ENCODE results near the gene TLNRD1. TPM values are rescaled to one million over a fixed set of nuclear protein-coding genes. Genes with fewer than 3 reads are reported as not detected.
"Not testable (repeated sequence)": the region's sequence is repeated elsewhere in the genome, so short reads cannot be mapped to it uniquely, and the experiment has no call there.

TLNRD1 gene
- total RNA-seq (10 to 100 TPM; 11.5 to 33.0 (median 22.5) TPM), polyA plus RNA-seq (1 to 10 TPM; 2.2 to 4.8 TPM), total RNA-seq (20.6 reads per million, percentile 51 among the genes with 10 or more reads in this experiment)

- peaks cover 0 to 13% (median 0%) of the 10 kb centered on the region in 3 experiments for H3K36me3 ChIP-seq (ENCODE audit: control insufficient read depth in 2 of 3, insufficient read depth in 3 of 3, low read length in 3 of 3)
- peak; percentile 63 to 90 (median 79) for DNase-seq
- H3K4me1 ChIP-seq (ENCODE audit: control insufficient read depth in 2 of 2, insufficient read depth in 2 of 2, low read length in 2 of 2), result peaks cover 24 to 36% of the 10 kb centered on the region in 2 donors
- peak within 1 kb of the TSS; percentile 83 for H3K4me3 ChIP-seq (ENCODE audit: low read length)
- peaks cover 24 to 66% (median 56%) of the 10 kb centered on the region in 7 donors for H3K4me1 Mint-ChIP-seq
- peak within 1 kb of the TSS; percentile 94 to 98 (median 97) for H3K27ac Mint-ChIP-seq
- peak; percentile 81 for ATAC-seq
- peak within 1 kb of the TSS; percentile 91 to 99 (median 96) for H3K4me3 Mint-ChIP-seq
- peaks cover 0 to 35% (median 6%) of the 10 kb centered on the region in 5 donors for H3K36me3 Mint-ChIP-seq
- H3K9me3 Mint-ChIP-seq, result peaks cover 0 to 6% (median 3%) of the 10 kb centered on the region in 11 donors
- H3K9me3 ChIP-seq (ENCODE audit: control insufficient read depth in 2 of 3, low read length in 3 of 3), result no peaks in the 10 kb centered on the region
- ChIA-PET POLR2A (interaction anchor here (0.6 to 5.2 kb wide), 8 partner anchors 9 to 299 kb away, joined by 3 to 87 read pairs (median 6); partner anchors contain the start of gene MESD), CTCF (interaction anchor here (1.7 to 2.1 kb wide), 2 partner anchors 9 to 30 kb away, joined by 5 to 7 read pairs; no protein-coding TSS in a partner anchor)
- H3K27me3 Mint-ChIP-seq, result no peaks in the 10 kb centered on the region
- peak within 1 kb of the TSS; percentile 91 for H3K27ac ChIP-seq (ENCODE audit: low read depth, low read length)
- intact Hi-C loops (cut with micrococcal nuclease), result loop anchor here (1.0 to 10.0 kb wide), 14 partner anchors 11 to 1544 kb away; partner anchors contain the start of genes MESD (in 2 of the 2), MEX3B (in 2 of the 2), ABHD17C (in 1 of the 2) and RPS17 (in 1 of the 2)
- H3K27me3 ChIP-seq (ENCODE audit: control insufficient read depth in 2 of 2, insufficient read depth in 2 of 2, low read length in 2 of 2), result no peaks in the 10 kb centered on the region
These were observed at the start of gene TLNRD1 for GRCh38 chr15:81000624-81001151. Gene TLNRD1 (plus strand): TSS chr15:81000923. CDS start chr15:81002272, 1,349 bp downstream.

DNA sequence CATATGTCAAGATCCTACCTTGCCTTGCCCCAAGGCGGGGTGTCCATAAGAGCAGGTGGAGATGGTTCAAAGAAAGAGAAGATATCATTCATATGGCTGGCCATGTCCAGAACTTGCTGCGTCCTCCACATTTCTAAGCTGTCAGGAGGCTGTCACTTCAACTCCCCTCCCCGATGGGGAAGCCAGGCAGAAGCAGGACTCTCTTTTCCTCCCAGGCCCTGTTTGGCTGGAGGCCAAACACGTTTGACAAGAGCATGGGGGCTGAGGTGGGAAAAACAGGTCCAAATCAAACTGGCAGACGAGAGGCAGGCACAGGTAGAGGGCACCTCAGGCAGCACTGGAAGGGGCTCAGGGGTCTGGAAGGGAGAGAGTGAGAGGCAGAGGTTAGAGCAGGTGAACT, 48.8 kb upstream of the TLNRD1 start:
- CTCF ChIA-PET, result no interaction called here
- Histone ChIP-seq H3K27me3 (ENCODE audit: control insufficient read depth in 2 of 2, insufficient read depth in 2 of 2, low read length in 2 of 2) (no peaks in the 10 kb centered on the region), H3K4me1 (ENCODE audit: control insufficient read depth in 2 of 2, insufficient read depth in 2 of 2, low read length in 2 of 2) (no peaks in the 10 kb centered on the region), H3K36me3 (ENCODE audit: control insufficient read depth in 2 of 3, insufficient read depth in 3 of 3, low read length in 3 of 3) (peaks cover 5 to 73% (median 14%) of the 10 kb centered on the region in 3 experiments), H3K27ac (ENCODE audit: low read depth, low read length) (no peak overlapping the region), H3K4me3 (ENCODE audit: low read length) (no peak overlapping the region), H3K9me3 (ENCODE audit: control insufficient read depth in 2 of 3, low read length in 3 of 3) (no peaks in the 10 kb centered on the region)
- ATAC-seq (no peak), DNase-seq (no peak)
- no peak overlapping the region for H3K4me3 Mint-ChIP-seq
- peaks cover 0 to 7% (median 0%) of the 10 kb centered on the region in 7 donors for H3K4me1 Mint-ChIP-seq
- peaks cover 17 to 74% (median 55%) of the 10 kb centered on the region in 5 donors for H3K36me3 Mint-ChIP-seq
- no peaks in the 10 kb centered on the region for H3K27me3 Mint-ChIP-seq
- intact Hi-C loops (cut with micrococcal nuclease), result no loop called here
- H3K27ac Mint-ChIP-seq, result no peak overlapping the region
- POLR2A ChIA-PET, result no interaction called here
- H3K9me3 Mint-ChIP-seq, result no peaks in the 10 kb centered on the region

DNA sequence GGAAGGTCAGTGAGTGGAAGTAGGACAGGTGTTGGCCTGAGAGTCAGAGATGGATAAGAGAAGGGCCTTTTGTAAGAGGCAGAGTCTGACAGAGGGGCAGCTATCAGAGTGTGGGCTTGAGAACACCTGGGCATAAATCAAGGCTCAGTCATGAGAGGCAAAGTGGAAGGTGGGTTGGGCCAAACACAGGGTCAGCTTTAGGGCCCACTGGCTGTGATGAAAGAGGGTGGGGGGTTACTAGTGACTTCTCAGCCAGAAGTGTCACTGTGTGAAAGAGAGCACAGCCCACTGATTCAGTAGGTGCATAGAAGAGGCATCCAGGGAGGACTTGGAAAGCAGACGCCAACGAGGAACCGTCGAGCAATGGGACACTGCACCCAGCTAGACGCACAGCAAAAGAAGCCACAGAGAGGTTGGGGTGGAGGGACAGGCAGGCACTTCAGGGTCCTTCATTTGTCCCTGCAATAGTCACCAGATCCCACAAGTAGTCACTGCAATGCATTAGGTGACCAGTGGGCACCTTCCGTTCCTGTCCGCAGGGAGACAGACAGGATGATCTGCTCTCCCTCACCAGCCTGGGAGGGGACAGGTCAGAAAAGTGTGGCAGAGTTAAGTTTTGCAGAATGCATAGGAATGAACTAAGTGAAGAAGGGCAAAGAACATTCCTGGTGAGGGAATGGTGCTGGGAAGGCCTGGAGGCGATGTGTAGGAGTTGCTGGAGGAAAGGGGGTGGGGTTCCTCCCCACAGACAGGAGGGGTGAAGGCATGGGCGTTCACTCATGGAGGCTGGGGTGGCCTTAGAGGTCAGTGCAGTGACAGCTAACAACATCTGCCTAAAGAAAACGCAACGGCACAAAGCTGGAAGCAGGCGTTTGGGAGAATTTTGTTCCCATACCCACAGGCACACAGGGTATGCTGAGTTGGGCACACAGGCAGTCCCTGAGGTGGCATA, 47.4 kb upstream of the TLNRD1 start:
- Histone ChIP-seq H3K27ac (ENCODE audit: low read depth, low read length) (no peak overlapping the region), H3K36me3 (ENCODE audit: control insufficient read depth in 2 of 3, insufficient read depth in 3 of 3, low read length in 3 of 3) (peaks cover 0 to 61% (median 11%) of the 10 kb centered on the region in 3 experiments), H3K4me3 (ENCODE audit: low read length) (no peak overlapping the region), H3K4me1 (ENCODE audit: control insufficient read depth in 2 of 2, insufficient read depth in 2 of 2, low read length in 2 of 2) (no peaks in the 10 kb centered on the region), H3K27me3 (ENCODE audit: control insufficient read depth in 2 of 2, insufficient read depth in 2 of 2, low read length in 2 of 2) (no peaks in the 10 kb centered on the region), H3K9me3 (ENCODE audit: control insufficient read depth in 2 of 3, low read length in 3 of 3) (no peaks in the 10 kb centered on the region)
- Mint-ChIP-seq H3K36me3 (peaks cover 14 to 71% (median 48%) of the 10 kb centered on the region in 5 donors), H3K4me1 (peaks cover 0 to 13% (median 0%) of the 10 kb centered on the region in 7 donors), H3K27me3 (no peaks in the 10 kb centered on the region), H3K4me3 (no peak overlapping the region), H3K27ac (peak overlapping the region in 1 of 9 donors; percentile 49), H3K9me3 (no peaks in the 10 kb centered on the region)
- ChIA-PET POLR2A (no interaction called here), CTCF (interaction anchor here (0.6 to 1.0 kb wide), 2 partner anchors 17 to 497 kb away, joined by 3 to 5 read pairs; no protein-coding TSS in a partner anchor)
- ATAC-seq, result no peak
- intact Hi-C loops (cut with micrococcal nuclease), result no loop called here
- DNase-seq, result no peak

DNA sequence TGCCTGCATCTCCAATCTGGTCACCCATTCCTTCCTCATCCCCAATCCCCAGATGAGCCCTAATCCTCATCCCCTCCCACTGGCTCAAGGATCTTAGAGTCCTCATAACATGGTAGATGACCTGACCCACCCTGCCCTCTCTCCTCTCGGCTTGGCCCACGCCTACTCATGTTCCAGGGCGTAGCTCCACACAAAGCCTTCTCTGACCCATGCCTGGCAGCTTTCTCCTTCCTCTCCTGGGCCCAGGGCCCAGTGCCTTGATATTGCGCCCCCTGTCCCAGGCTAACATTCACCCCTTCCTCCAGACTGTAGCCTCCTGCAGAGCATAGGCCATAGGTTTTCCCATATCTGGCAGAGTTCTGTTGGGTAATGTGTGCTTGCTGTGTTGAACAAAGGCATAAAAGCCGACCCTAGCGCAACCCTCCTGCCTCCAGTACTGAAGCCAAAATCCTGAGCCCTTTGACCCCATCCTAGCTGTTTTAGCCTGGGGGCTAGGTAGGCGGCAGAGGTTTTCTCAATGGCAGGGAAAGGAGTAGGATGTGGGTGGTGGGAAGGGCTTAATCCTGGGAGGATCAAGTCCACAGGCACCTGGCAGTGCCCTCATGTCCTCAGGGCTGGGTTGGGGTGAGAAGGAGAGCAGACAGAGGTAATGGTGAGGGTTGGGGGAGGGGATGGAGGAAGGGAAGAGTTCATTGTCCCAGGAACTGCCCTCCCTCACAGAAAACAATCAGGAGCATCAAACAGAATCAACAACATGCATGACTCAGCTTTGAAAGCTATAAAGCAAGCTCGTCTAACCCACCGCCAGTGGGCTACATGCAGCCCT, 46.6 kb upstream of the TLNRD1 start:
- Histone ChIP-seq H3K27ac (ENCODE audit: low read depth, low read length) (no peak overlapping the region), H3K4me3 (ENCODE audit: low read length) (no peak overlapping the region), H3K36me3 (ENCODE audit: control insufficient read depth in 2 of 3, insufficient read depth in 3 of 3, low read length in 3 of 3) (peaks cover 0 to 61% (median 4%) of the 10 kb centered on the region in 3 experiments), H3K4me1 (ENCODE audit: control insufficient read depth in 2 of 2, insufficient read depth in 2 of 2, low read length in 2 of 2) (no peaks in the 10 kb centered on the region), H3K27me3 (ENCODE audit: control insufficient read depth in 2 of 2, insufficient read depth in 2 of 2, low read length in 2 of 2) (no peaks in the 10 kb centered on the region), H3K9me3 (ENCODE audit: control insufficient read depth in 2 of 3, low read length in 3 of 3) (no peaks in the 10 kb centered on the region)
- H3K27me3 Mint-ChIP-seq, result no peaks in the 10 kb centered on the region
- no peaks in the 10 kb centered on the region for H3K9me3 Mint-ChIP-seq
- no peak overlapping the region for H3K4me3 Mint-ChIP-seq
- ATAC-seq (no peak), DNase-seq (no peak)
- H3K27ac Mint-ChIP-seq, result peak overlapping the region in 1 of 9 donors; percentile 72
- peaks cover 0 to 13% (median 4%) of the 10 kb centered on the region in 7 donors for H3K4me1 Mint-ChIP-seq
- CTCF ChIA-PET, result no interaction called here
- POLR2A ChIA-PET, result no interaction called here
- intact Hi-C loops (cut with micrococcal nuclease), result no loop called here
- peaks cover 20 to 71% (median 51%) of the 10 kb centered on the region in 5 donors for H3K36me3 Mint-ChIP-seq

GRCh38 chr15:80955571-80956452, 44.9 kb upstream of the TLNRD1 start:
- H3K27ac Mint-ChIP-seq, result peak overlapping the region in 1 of 9 donors; percentile 46
- H3K27me3 Mint-ChIP-seq; intact Hi-C loops (cut with micrococcal nuclease); H3K4me1 ChIP-seq (ENCODE audit: control insufficient read depth in 2 of 2, insufficient read depth in 2 of 2, low read length in 2 of 2); H3K9me3 Mint-ChIP-seq; H3K9me3 ChIP-seq (ENCODE audit: control insufficient read depth in 2 of 3, low read length in 3 of 3); H3K4me3 Mint-ChIP-seq; H3K27me3 ChIP-seq (ENCODE audit: control insufficient read depth in 2 of 2, insufficient read depth in 2 of 2, low read length in 2 of 2); POLR2A ChIA-PET; H3K4me3 ChIP-seq (ENCODE audit: low read length); H3K27ac ChIP-seq (ENCODE audit: low read depth, low read length): not testable (repeated sequence)
- peak in 1 of 9 donors; percentile 52 for DNase-seq
- CTCF ChIA-PET, result interaction anchor here (0.5 kb wide), 1 partner anchor 17 kb away, joined by 4 read pairs; no protein-coding TSS in a partner anchor
- peaks cover 18 to 74% (median 49%) of the 10 kb centered on the region in 5 donors for H3K36me3 Mint-ChIP-seq
- peak; percentile 75 for ATAC-seq
- H3K36me3 ChIP-seq (ENCODE audit: control insufficient read depth in 2 of 3, insufficient read depth in 3 of 3, low read length in 3 of 3), result peaks cover 0 to 57% (median 3%) of the 10 kb centered on the region in 3 experiments
- peaks cover 0 to 14% (median 4%) of the 10 kb centered on the region in 7 donors for H3K4me1 Mint-ChIP-seq

Measured in naive thymus-derived CD4-positive, alpha-beta T cell (primary cell).